ENCODE data around the gene TP63.
"Not testable (repeated sequence)": the region's sequence is repeated elsewhere in the genome, so short reads cannot be mapped to it uniquely, and the experiment has no call there.

TP63 gene

DNA sequence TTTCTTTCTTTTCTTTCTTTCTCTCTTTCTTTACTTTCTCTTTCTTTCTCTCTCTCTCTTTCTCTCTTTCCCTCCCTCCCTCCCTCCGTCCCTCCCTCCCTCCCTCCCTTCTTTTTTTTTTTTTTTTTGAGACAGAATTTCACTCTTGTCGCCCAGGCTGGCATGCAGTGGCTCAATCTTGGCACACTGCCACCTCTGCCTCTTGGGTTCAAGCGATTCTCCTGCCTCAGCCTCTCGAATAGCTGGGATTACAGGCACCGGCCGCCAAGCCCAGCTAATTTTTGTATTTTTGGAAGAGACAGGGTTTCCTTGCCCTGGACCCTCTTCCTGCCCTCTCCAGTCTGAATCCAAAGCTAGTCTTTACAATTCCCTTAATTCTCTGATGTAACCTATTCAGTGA is 102.9 kb downstream of the TP63 start:
- no peak for DNase-seq

DNA sequence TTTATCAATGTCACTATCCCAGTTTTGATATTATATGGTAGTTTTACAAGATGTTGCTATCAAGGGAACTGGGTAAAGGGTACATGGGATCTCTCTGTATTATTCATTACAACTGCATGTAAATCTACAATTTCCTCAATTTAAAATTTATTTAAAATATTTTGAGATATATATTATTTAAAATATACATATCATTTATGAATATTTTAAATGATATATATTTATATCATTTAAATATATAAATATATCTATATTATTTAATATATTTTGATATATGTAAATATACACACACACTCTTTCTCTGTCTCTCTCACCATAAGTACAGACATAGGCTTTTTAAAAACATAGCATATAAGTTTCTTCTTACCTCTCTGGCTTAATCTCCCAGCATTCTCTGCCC is 104.7 kb downstream of the TP63 start:
- no peak for DNase-seq

DNA sequence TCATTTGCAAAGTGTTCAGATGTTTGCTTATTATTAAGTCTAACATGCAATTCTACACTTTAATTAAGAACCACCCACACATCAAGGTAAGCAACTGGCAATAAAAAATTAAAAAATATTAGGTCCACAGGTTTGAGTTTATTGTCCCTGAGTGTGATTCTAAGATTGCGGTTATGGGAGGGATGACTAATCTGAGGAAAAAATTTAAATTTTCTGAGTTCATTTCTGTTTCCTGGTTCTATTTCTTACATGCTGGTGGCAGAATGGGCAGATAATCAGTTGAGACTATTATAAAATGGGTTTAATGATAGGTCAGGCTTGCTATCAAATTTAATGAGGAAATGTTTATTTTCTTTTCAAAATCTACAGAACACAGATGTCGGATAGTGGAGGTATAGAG is 105.9 kb downstream of the TP63 start:
- no peak for DNase-seq

DNA sequence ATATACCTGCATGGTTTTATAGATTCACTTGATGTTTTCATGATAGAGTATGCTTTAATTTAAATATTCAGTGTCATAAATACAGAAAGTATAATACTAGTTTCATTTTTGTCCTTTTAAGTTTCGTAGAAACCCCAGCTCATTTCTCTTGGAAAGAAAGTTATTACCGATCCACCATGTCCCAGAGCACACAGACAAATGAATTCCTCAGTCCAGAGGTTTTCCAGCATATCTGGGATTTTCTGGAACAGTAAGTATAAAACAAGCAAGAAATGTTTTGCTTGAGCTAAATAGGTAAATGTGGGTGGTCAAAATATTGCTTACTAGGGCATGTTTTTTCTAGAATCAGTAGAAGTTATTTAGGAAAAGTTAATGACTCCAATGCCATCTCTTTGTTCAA is 106.4 kb downstream of the TP63 start:
- no peak for DNase-seq

DNA sequence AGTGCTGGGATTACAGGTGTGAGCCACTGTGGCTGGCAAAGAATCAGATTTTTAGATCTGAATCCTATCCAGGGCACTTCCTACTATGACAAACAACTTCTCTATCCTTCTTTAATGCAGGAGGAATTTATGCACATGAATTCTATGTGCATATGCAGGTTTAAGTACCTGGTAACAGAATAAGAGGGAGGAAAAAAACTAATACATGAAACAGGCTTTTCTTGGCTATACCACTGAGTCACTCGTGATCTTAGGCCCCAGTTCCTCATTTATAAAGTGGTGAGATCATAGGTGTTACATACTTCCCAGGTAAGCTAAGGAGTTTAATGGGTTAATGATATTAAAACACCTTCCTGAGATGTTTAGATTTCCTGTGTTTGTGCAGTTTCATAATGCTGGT is 108.2 kb downstream of the TP63 start:
- DNase-seq: no peak

DNA sequence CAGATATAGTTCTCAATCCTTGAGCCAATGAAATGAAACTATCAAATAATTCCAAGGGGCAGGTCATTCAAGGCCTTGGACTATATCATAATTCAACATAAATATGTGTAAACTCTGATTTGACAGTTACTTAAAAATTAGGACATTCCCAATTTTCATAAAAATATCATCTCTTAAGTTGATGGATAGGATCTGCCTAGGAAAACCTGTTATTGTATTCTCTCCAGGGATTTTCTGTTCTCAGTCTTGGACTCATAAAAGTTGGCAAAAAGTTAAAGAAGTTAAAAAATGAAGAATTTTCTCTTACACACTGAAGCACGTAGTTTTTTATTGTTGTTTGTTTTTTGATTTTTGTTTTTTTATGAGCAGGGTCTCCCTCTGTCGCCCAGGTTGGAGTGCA is 109.0 kb downstream of the TP63 start:
- DNase-seq: no peak

DNA sequence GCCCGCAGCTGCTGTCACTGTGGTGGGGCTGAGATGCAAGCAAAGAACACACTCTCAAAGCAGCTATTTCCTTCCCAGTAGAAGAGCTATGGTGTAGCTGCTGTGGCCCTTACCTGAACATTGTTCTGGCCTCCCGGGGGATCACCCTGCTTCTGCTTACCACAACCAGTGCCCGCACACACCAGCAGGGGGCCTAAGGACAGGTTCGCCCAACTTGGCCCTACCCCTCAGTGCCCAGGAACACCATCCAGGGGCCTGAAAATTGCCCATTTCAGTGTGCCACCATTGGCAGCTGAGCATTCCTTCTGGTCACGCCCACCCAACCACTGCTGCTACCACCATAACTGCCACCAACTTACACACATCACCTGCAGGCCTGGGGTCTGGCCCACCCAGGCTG is 113.0 kb downstream of the TP63 start:
- DNase-seq: no peak

DNA sequence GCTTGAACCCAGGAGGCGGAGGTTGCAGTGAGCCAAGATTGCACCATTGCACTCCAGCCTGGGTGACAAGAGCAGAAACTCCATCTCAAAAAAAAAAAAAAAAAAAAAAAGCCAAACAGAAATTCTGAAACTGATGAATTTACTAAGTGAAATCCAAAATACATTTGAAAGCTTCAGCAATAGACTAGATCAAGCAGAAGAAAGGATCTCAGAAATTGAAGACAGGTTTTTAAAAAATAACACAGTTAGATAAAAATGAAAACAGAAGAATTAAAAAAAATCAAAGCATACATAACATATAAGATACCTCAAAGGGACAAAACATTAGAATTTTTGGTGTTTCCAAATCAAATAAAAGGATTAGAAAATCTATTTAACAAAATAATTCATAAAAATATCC is 114.4 kb downstream of the TP63 start:
- DNase-seq: no peak

DNA sequence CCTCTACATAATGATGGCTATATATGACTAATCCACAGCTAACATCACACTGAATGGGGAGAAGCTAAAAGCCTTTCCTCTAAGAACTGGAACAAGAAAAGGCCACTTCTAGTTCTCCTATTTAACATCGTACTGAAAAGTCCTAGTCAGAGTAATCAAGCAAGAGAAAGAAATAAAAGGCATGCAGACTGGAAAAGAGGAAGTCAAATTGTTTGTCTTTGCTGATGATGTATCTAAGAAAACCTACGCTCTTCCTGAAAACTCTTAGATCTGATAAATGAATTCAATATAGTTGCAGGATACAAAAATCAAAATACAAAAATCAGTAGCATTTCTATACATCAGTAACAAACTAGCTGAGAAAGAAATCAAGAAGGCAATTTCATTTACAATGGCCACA is 116.9 kb downstream of the TP63 start:
- DNase-seq: no peak

DNA sequence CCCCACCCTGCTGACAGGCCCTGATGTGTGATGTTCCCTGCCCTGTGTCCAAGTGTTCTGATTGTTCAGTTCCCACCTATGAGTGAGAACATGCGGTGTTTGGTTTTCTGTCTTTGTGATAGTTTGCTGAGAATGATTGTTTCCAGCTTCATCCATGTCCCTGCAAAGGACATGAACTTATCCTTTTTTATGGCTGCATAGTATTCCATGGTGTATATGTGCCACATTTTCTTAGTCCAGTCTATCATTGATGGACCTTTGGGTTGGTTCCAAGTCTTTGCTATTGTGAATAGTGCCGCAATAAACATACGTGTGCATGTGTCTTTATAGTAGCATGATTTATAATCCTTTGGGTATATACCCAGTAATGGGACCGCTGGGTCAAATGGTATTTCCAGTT is 119.8 kb downstream of the TP63 start:
- DNase-seq: not testable (repeated sequence)

DNA sequence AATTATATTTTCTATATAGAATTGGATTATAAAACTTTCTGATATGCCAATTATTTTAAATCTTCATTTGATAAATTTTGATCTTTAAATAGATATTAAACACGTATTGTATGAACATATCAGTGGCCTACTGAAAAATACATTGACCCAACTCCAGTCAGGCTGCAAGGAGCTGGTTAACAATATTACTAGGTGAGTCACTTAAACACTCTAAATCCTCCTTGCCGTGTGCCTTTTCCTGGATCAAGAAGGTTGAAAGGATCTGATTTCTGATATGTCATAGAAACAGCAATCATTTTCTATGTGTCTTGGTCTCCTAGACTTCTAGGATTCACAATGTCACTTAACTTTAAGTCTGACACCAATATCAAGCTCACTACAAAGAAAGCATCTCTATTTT is 123.2 kb downstream of the TP63 start:
- no peak for DNase-seq

DNA sequence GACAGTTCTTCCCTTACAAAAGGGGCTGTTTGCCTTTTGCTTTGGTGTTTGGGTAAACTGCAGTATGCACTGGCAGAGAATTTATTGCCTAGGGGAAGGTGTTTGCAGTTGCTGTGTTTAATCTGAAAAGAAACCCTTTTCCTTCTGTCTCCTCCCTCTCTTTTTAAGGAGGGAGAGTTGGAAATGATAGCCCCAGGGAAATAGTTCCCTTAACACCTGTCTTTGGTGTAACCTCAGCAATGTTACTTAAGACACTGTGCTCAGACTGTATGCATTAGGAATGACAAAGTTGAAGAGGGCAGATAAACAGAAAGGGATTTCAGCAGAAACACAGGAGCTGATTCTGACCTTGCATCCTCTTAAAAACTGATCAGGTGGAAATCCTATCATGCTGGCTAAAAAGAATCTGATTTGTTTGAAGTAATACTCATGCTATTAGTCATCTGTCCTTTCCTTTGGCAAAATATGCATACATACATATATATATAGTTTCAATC is 125.4 kb downstream of the TP63 start:
- DNase-seq: peak; percentile 20

DNA sequence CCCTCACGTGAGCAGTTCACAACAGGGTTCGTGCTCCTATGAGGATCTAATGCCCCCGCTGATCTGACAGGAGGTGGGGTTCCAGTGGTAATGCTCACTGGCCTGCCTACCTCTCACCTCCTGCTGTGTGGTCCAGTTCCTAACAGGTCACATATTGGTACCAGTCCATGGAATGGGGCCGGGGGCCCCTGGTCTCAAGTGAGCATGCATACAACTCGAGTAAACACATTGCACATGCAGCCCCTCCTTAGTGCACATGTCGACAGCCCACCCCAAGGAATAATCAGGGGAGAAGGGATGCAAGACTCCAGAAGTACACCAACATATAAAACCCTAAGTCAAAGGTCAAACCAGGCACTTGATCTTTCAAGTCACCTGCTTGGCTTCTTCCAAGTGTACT is 127.0 kb downstream of the TP63 start:
- DNase-seq: no peak

DNA sequence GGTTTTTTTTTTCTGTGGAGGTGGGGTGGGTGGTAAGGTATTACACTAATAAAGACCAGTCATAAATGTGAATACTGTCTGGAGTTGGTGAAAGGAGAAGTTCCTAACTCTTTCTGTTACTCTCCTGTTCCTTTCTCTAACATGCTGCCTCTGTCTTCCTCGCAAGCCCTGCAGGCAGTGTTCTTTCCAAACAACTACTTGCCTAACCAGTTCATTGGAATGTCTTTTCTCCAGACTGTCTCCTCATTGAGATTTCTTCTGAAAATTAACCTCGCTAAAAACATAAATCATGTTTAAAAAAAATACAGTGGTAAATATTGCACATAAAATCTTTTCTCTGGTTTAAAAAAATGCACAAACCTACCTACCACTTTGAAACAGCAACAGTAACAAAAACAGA is 135.2 kb downstream of the TP63 start:
- no peak for DNase-seq

DNA sequence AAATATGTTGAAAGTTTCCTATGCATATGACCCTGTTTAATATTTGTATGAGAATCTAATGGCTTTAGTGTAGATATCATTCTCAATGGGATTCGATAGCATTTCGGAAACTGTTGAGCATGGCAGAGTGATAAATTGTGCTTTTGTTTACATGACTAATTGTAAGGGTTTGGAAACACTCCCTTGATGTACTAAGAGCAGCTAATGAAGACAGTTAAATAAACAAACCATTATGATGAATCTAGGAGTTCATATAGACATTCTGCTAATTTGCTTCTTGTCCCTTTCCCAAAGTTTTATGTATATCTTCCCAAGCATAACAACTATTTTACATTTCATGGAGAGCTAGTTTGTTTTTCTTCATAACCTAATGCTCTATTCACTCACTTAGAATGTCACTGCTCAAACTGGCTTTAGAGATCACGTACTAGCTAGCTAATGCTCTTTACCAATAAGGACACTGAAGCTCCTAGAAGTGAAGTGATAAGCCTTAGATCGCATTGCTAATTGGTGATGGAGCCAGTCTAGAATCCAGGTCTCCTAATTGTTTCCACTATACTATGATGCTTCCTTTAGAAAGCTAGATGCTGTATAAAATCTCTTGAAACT is 140.8 kb downstream of the TP63 start:
- DNase-seq: no peak

DNA sequence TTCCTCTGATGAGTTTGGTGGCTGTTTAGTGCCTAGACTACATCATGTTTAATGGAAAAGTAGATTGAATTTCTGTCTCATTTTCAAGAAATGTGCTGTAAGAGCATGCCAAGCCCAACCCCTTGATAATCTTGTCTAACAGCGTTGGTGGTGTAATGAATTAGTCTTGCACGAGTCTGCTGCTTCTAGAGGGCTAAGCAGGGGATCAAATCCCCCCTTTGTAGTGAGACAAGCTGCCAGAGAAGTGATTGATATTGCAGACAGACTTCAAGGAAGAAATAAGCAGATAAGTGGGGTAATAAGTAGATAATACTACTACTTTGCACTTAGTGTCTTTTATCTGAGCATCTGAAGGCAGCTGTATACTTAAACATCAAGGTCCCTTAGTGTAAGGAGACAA is 141.4 kb downstream of the TP63 start:
- peak; percentile 52 for DNase-seq

DNA sequence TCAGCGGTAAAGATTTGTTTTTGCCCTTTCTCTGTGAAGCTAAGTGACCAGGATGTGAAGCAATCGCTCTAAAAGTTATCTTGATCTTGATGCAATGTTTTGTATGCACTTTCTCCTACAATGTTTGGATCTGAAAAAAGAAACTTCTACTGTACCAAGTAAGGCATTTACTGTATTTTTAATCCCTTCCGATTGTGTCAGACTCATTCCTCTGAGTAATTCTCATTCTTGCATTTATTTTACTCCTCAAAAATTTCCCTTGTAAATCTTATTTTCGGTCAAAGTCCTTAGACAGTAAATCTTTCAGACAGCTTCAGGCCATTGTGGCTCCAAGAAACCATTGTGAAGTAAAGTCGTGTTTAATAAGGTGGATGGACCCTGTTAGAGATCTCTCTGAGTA is 141.9 kb downstream of the TP63 start:
- peak; percentile 49 for DNase-seq

DNA sequence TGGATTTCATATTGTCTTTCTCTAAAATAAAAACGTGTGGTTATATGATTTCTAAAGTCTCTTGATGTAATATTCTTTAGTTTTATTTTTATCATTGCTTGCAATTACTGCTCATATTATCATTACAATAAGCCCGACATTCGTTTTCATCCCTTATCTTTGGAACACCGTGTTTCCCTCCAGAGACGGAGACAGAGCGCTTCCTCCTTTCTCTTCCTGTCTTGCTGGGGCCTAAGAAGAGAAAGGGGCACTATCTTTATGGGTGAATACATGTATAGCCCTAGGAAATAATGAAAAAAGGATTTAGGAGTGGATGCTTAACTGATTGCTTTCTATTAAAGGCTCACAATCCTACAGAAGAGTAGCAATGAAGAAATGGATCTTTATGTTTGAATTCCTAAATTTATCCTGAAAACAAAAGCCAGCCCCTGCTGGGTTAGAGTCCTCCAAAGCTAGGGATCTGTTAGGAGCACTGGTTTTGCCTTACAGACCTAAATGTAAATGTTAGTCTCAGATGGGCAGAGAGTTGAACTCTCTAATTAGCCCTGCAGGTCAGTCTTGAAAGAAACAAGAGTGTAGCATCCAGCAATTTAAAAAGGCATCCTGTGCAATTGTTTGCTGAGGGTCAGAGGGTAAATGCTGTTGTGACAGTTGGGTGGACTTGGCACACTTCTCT is 145.1 kb downstream of the TP63 start:
- DNase-seq: no peak

DNA sequence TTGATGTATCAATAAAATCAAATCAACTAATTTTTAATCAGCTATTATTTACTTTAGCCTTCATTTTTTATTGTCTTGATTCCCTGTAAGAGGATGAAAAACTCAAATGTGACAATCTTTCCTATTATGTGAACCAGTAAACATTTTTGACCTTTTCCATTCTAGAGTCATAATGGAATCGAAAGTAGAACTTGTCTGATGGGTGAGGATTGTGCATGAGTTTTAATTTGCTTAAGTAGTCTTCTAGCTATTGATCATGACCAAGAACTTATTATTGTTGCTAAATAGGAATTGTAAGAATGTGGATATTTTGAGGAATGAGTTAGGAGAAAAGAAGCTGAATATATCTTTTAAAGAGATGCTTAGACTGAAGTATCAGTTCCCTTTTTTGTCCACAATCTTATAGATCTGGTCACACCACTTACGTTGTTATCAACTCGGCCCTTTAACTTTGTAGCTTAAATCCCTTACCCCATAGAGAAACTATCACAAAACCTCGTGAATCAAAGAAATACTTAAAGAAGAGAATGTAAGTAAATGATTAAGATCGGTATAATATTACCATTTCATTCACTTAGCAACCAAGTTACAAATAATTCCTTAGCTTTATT is 147.3 kb downstream of the TP63 start:
- no peak for DNase-seq

DNA sequence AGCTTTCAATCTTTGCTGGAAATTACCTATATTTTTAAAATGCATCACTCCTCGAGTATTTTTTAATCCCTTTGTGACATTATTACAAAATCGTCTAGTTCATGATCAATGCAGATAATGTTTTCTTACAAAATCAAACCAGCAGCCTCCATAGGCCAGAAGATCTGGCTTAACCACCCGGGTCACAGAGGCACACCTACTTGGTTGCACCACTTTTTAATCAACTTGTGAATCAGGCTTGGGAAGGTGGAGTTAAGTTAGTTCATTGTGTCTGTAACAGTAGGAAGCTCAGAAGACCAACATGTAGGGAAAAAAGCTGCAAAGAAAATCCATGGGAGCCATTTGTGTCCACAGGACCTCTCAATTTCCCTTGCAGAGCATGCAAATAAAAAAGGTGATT is 148.0 kb downstream of the TP63 start:
- DNase-seq: no peak

DNA sequence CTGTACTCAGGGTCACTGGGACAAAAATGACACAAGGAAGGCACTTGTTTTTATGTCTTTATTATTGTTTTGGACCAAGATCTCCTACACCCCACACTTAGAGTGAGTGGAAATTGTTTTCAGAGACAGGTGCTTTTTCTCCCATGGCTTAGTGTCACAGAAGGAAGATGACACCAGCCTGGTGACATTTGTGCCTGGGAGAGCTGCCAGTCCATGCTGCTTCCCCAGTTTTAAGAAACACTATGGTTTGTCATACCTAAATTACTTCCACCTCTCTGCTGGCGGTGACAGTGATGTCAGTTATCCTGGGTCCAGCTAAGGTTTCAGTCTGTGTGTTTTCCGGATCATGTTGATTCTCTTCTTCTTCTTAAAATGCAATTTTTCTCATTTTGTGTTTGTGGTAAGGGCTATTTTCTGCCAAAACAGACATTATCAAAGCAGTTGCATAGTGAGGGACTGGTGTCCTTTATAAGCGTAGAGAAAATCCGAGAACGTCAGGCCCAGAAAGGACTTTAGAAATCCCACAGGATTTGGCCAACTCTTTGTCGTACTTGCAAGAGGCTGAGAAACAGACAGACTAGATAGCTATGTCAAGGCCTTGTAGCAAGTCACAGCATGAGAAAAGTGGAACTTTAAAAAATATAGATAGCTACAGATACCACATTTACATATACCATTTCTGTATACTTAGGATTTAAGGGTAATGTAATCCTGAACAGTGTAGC is 149.5 kb downstream of the TP63 start:
- no peak for DNase-seq

DNA sequence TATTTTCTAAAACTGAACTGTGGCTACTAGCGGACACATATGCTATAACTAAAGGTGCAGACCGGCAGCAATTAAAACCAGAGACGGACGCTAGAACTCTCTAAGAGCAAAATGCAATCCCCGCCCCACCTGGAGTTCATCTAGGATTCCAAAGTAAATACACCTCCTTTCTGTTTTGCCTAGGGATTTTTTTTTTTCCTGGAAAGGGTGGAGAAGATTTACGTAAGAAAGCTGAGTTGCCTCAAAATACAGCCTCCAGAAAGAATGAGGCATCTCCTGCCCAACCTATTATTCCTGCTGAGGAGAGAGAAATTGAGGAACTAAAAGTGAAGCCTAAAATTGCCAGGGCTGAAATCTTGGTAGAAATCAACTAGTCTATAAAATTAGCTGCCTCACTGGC is 150.2 kb downstream of the TP63 start:
- DNase-seq: no peak

DNA sequence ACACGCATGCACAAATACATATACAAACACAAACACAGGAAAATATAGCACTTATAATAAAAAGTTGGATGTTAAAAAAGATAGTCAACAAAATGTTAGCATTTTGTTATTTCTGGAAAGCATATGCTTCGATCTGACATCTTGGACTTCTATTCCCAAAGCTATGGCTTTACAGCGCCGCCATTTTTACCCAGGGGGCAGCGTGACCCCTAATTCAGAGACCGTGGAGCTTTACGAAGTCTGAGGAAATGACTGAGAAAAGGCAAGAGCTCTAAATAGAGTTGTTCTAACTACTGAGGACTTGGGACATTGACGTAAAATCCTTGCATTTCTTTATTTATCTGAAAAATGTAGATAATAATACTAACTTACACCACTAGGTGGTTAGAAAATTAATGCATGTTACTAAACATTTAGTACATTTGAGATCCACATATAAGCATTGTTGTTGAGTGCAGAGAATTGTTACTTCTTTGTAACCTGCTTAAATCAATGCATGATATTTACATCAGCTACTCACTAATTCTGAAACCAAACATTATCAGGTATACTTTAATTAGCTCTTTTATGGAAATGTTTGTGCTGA is 155.4 kb downstream of the TP63 start:
- DNase-seq: no peak

DNA sequence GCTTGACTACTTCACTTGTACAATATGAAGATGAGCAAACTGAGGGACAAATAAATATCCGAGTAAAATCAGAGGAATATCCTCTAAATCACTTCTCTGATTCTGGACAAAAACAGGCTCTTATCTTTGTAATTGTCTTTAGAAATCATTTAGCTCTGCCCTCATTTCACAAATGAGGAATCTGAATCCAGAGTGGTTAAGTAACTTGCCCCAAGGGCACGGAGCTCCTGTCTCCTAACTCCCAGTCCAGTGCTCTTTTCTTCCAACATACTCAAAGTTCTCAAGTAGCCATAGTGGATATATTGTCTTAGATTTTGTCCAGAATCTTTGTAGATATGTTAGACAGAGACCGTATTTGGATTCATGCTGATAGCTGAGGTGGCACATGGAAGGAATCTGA is 156.0 kb downstream of the TP63 start:
- no peak for DNase-seq
